ENCODE data around the gene RNASE13. TPM values are rescaled to one million over a fixed set of nuclear protein-coding genes. Genes with fewer than 3 reads are reported as not detected.

RNASE13 gene
- total RNA-seq (2021): not detected in 3 replicates
- Bru-seq, nascent RNA: not detected
- long read RNA-seq, experiment 1: 0 reads
- long read RNA-seq, experiment 2: 0 reads
- long read RNA-seq, experiment 3: 0 reads

DNA sequence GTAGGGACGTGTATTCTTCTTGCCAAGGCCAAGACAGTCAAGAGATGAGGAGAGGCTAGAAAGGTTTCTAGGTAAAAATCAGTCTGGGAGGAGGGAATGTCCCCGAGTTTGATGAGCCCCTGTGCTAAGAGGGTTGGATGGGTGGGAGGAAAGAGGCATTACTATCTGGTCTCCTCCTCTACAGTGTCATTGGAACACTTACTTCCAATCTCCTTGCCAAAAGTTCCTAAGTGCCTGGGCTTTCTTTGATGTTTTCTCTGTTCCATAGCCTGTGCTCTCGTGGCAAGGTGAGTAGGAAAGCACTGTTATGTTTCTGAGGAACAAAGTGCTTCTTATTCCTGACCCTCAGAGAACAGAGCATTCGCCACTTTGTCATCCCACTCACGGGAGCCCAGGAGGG lies at the start of gene RNASE13:
RNASE13 (minus strand) TSS at position 101 of the 400 bp plus-strand sequence. CDS start 519 bp downstream, outside the sequence.
- H3K4me3 Mint-ChIP-seq: no peak within 1 kb of the TSS
- H3K27ac Mint-ChIP-seq: no peak within 1 kb of the TSS
- H3K36me3 Mint-ChIP-seq: no peaks in the 10 kb centered on the region
- DNase-seq (ENCODE audit: low spot score): no peak
- peaks cover 8% of the 10 kb centered on the region for H3K27me3 Mint-ChIP-seq (ENCODE audit: low read depth)
- TF ChIP-seq ZBTB21 (CRISPR knock-in tag; IDR thresholded peaks at IDR 0.05; ENCODE audit: borderline replicate concordance) (no peak), CBFB (CRISPR knock-in tag; IDR thresholded peaks at IDR 0.05; ENCODE audit: low read depth) (no peak), ZNF396 (CRISPR knock-in tag; IDR thresholded peaks at IDR 0.05; ENCODE audit: borderline replicate concordance) (no peak), PRRX2 (CRISPR knock-in tag; IDR thresholded peaks at IDR 0.05) (no peak), NR3C1 (CRISPR knock-in tag; conservative IDR thresholded peaks at IDR 0.05; ENCODE audit: low read depth) (no peak), RORB (CRISPR knock-in tag; IDR thresholded peaks at IDR 0.05) (no peak), ESRRA (CRISPR knock-in tag; IDR thresholded peaks at IDR 0.05; ENCODE audit: borderline replicate concordance) (no peak), TCF7 (CRISPR knock-in tag; IDR thresholded peaks at IDR 0.05; ENCODE audit: low read depth) (no peak), ARID4B (CRISPR knock-in tag; IDR thresholded peaks at IDR 0.05; ENCODE audit: borderline replicate concordance) (no peak), RELA (CRISPR knock-in tag; IDR thresholded peaks at IDR 0.05; ENCODE audit: borderline replicate concordance) (no peak), ZNF423 (CRISPR knock-in tag; IDR thresholded peaks at IDR 0.05) (no peak)
- TF ChIP-seq, protein P1, sequence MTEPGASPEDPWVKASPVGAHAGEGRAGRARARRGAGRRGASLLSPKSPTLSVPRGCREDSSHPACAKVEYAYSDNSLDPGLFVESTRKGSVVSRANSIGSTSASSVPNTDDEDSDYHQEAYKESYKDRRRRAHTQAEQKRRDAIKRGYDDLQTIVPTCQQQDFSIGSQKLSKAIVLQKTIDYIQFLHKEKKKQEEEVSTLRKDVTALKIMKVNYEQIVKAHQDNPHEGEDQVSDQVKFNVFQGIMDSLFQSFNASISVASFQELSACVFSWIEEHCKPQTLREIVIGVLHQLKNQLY (CRISPR knock-in tag; IDR thresholded peaks at IDR 0.05): no peak
- CTCF ChIA-PET: interaction anchor here (12.2 kb wide), 1 partner anchor 20 kb away, joined by 104 read pairs; no protein-coding TSS in a partner anchor
- peaks cover 17% of the 10 kb centered on the region for H3K4me1 Mint-ChIP-seq
- H3K9me3 Mint-ChIP-seq: no peaks in the 10 kb centered on the region
- POLR2A ChIA-PET: no interaction called here
- ATAC-seq: no peak

DNA sequence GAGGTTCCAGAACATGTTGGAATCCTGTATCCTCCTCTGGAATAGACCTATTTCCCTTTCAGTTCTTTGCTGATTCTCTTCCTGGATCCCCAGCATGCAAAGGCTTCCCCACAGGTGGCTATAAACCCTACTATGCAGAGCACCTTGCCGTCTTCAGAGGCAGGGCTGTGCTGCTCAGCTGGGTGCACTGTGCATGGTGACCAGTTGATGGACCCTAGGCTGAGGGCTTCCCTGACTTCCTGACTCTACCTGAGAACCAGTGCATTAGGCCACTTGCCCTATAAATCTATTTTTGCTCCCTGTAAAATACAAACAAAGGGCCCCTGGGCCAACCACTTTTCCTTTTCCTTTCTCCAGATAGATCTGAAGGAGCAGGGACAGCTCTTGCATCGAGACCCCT lies 49.8 kb upstream of the RNASE13 start:
- CTCF ChIA-PET: interaction anchor here (0.5 to 7.9 kb wide), 5 partner anchors 8 to 70 kb away, joined by 3 to 132 read pairs (median 10); partner anchors contain the start of gene ARHGEF40
- POLR2A ChIA-PET: interaction anchor here (0.6 to 1.0 kb wide), 4 partner anchors 8 to 175 kb away, joined by 3 to 5 read pairs (median 3); no protein-coding TSS in a partner anchor
- Mint-ChIP-seq H3K27me3 (ENCODE audit: low read depth) (no peaks in the 10 kb centered on the region), H3K9me3 (no peaks in the 10 kb centered on the region), H3K4me1 (peaks cover 16% of the 10 kb centered on the region), H3K27ac (no peak overlapping the region), H3K4me3 (no peak overlapping the region), H3K36me3 (peaks cover 68% of the 10 kb centered on the region)
- no peak for TF ChIP-seq SMAD3 (CRISPR knock-in tag; IDR thresholded peaks at IDR 0.05; ENCODE audit: borderline replicate concordance)
- TF ChIP-seq ZNF423 (CRISPR knock-in tag; IDR thresholded peaks at IDR 0.05): no peak
- no peak for TF ChIP-seq ETV6 (CRISPR knock-in tag; IDR thresholded peaks at IDR 0.05)
- TF ChIP-seq ESRRA (CRISPR knock-in tag; IDR thresholded peaks at IDR 0.05; ENCODE audit: borderline replicate concordance): no peak
- TF ChIP-seq NFE2L1 (CRISPR knock-in tag; IDR thresholded peaks at IDR 0.05): no peak
- ATAC-seq (no peak), DNase-seq (ENCODE audit: low spot score) (no peak)

DNA sequence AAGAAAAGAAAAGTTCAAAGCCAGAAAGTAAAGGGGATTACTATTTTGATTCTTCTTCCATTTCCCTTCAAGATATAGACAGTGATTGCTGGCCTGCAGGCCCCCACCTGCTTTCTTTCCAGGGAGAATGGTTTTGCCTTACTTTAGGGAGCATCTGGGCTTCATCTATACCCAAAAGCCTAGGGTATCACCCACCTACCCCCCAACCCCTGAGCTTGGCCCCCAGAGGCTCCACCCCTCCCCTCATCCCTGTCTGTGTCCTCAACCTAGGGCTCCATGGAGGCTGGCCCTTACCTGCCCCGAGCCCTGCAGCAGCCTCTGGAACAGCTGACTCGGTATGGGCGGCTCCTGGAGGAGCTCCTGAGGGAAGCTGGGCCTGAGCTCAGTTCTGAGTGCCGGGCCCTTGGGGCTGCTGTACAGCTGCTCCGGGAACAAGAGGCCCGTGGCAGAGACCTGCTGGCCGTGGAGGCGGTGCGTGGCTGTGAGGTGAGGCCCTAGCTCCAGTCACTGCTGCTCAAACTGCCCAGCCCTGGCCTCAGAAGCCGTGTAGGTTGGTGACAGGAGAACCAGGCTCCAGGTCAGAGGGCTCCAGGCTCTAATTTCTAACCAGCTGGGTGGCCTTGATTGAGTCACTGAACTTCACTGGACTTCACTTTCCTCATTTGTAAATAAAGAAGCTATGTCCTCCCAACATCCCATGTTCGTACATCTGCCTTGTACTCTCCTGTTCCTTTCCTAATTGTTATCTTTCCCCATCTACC lies 49.1 kb upstream of the RNASE13 start:
- ATAC-seq (no peak), DNase-seq (ENCODE audit: low spot score) (no peak)
- POLR2A ChIA-PET: interaction anchor here (0.6 to 1.0 kb wide), 4 partner anchors 8 to 176 kb away, joined by 3 to 5 read pairs (median 3); no protein-coding TSS in a partner anchor
- CTCF ChIA-PET: interaction anchor here (0.7 to 7.9 kb wide), 7 partner anchors 9 to 1492 kb away, joined by 3 to 132 read pairs (median 6); partner anchors contain the start of gene ARHGEF40
- H3K4me1 Mint-ChIP-seq: peaks cover 16% of the 10 kb centered on the region
- no peak overlapping the region for H3K4me3 Mint-ChIP-seq
- H3K36me3 Mint-ChIP-seq: peaks cover 68% of the 10 kb centered on the region
- H3K9me3 Mint-ChIP-seq: no peaks in the 10 kb centered on the region
- H3K27ac Mint-ChIP-seq: no peak overlapping the region
- H3K27me3 Mint-ChIP-seq (ENCODE audit: low read depth): no peaks in the 10 kb centered on the region
- TF ChIP-seq ERG (CRISPR knock-in tag; IDR thresholded peaks at IDR 0.05) (no peak), ETV6 (CRISPR knock-in tag; IDR thresholded peaks at IDR 0.05) (no peak), IRF2 (CRISPR knock-in tag; IDR thresholded peaks at IDR 0.05; ENCODE audit: borderline replicate concordance, low read depth) (no peak), OVOL2 (CRISPR knock-in tag; IDR thresholded peaks at IDR 0.05; ENCODE audit: borderline replicate concordance) (no peak), FOXK1 (CRISPR knock-in tag; IDR thresholded peaks at IDR 0.05) (no peak), ATF6 (CRISPR knock-in tag; IDR thresholded peaks at IDR 0.05) (no peak), ATF2 (CRISPR knock-in tag; IDR thresholded peaks at IDR 0.05; ENCODE audit: borderline replicate concordance, low read depth) (no peak)
